Measurements from ENCODE around the gene GRIFIN. TPM values are rescaled to one million over a fixed set of nuclear protein-coding genes. Genes with fewer than 3 reads are reported as not detected.

GRIFIN gene
- total and polyA plus RNA-seq, 9 of the 15 experiments (the other 6 are each of a cell fraction or from before 2014, with no cell fraction given): not detected

GRCh38 chr7:2446676-2447075 is 29.5 kb downstream of the GRIFIN start:
- DNase-seq (ENCODE audit: extremely low read depth in 1 of 4, low spot score in 3 of 4): no peak
- ChIA-PET POLR2A (interaction anchor here (0.6 kb wide), 1 partner anchor 636 kb away, joined by 3 read pairs; no protein-coding TSS in a partner anchor), CTCF (ENCODE audit: low intra/inter-chr PET ratio) (no interaction called here)
- Histone ChIP-seq H3K9ac (ENCODE audit: insufficient read depth in 1 of 2, low read depth in 2 of 2, low read length in 2 of 2) (peak overlapping the region in 1 of 2 experiments; percentile 35; a peak in 1 of 4 replicates), H3K27me3 (ENCODE audit: control insufficient read depth in 2 of 2, insufficient read depth in 2 of 2, low read length in 2 of 2) (peaks cover 0 to 10% of the 10 kb centered on the region in 2 experiments; a peak in 2 of 5 replicates), H3K4me3 (no peak overlapping the region), H4K20me1 (replicated peaks; ENCODE audit: control insufficient read depth, insufficient read depth, low read length) (no peaks in the 10 kb centered on the region), H3K36me3 (ENCODE audit: control insufficient read depth, insufficient read depth, low read length) (no peaks in the 10 kb centered on the region), H3K79me2 (ENCODE audit: control insufficient read depth, insufficient read depth, low read length) (no peaks in the 10 kb centered on the region), H3K9me1 (ENCODE audit: control insufficient read depth, insufficient read depth, low read length) (no peaks in the 10 kb centered on the region), H3K9me3 (replicated peaks; ENCODE audit: control insufficient read depth, insufficient read depth, low read depth, low read length) (no peaks in the 10 kb centered on the region), H3K27ac (ENCODE audit: extremely low read depth, low read depth, low read length) (no peak overlapping the region), H3K4me2 (ENCODE audit: insufficient read depth, low read length) (no peak overlapping the region), H3K4me1 (replicated peaks in 1 of 2; ENCODE audit: control insufficient read depth in 2 of 2, insufficient read depth in 2 of 2, low read length in 2 of 2) (peaks cover 2 to 25% of the 10 kb centered on the region in 2 experiments), H2AFZ (ENCODE audit: low read depth, low read length) (no peak overlapping the region)
- no peak for FAIRE-seq
- intact Hi-C loops (cut with micrococcal nuclease): no loop called here
- no TSS peak for BruUV-seq (replicated peaks)
- WGBS (ENCODE audit: insufficient coverage, low coverage, missing lambda C conversion rate): 57% methylated on average over 10 of the region's 10 CpGs
- in situ Hi-C loops (cut with MboI): no loop called here
- ATAC-seq: no peak
- no peak for TF ChIP-seq RFX5 (IDR thresholded peaks at IDR 0.05; ENCODE audit: low read depth, low read length)
- no peak for TF ChIP-seq FIP1L1 (IDR thresholded peaks at IDR 0.05; ENCODE audit: low read depth, low read length, poor library complexity, severe bottlenecking)
- no peak for TF ChIP-seq FOXP1 (CRISPR knock-in tag; IDR thresholded peaks at IDR 0.05)
- no peak for TF ChIP-seq DLX4 (CRISPR knock-in tag; IDR thresholded peaks at IDR 0.05)
- TF ChIP-seq HNRNPLL (IDR thresholded peaks at IDR 0.05; ENCODE audit: low read depth, low read length, poor library complexity, severe bottlenecking): no peak
- no peak for TF ChIP-seq NFIC (IDR thresholded peaks at IDR 0.05)
- TF ChIP-seq RBM17 (IDR thresholded peaks at IDR 0.05; ENCODE audit: borderline replicate concordance, low read depth, low read length): no peak
- TF ChIP-seq ZBTB26 (CRISPR knock-in tag; IDR thresholded peaks at IDR 0.05): no peak
- TF ChIP-seq THAP7 (CRISPR knock-in tag; IDR thresholded peaks at IDR 0.05): no peak
- TF ChIP-seq SAFB2 (IDR thresholded peaks at IDR 0.05; ENCODE audit: borderline replicate concordance, low read depth, low read length, severe bottlenecking): no peak
- no peak for TF ChIP-seq MYBL2 (IDR thresholded peaks at IDR 0.05; ENCODE audit: low read depth)
- TF ChIP-seq MYBL2 (CRISPR knock-in tag; IDR thresholded peaks at IDR 0.05; ENCODE audit: borderline replicate concordance): no peak
- no peak for TF ChIP-seq SMAD3 (CRISPR knock-in tag; conservative IDR thresholded peaks at IDR 0.05)
- no peak for TF ChIP-seq PHB2 (IDR thresholded peaks at IDR 0.05; ENCODE audit: low read depth)
- TF ChIP-seq SIN3A (IDR thresholded peaks at IDR 0.05; ENCODE audit: borderline replicate concordance in 2 of 2, control insufficient read depth in 1 of 2, low read depth in 2 of 2, low read length in 2 of 2): no peak
- no peak for TF ChIP-seq ZNF589 (CRISPR knock-in tag; IDR thresholded peaks at IDR 0.05; ENCODE audit: low read depth)
- TF ChIP-seq IFI16 (CRISPR knock-in tag; IDR thresholded peaks at IDR 0.05): no peak
- TF ChIP-seq RBM14 (IDR thresholded peaks at IDR 0.05; ENCODE audit: borderline replicate concordance, insufficient read depth, low read depth, low read length): no peak
- TF ChIP-seq ETV6 (IDR thresholded peaks at IDR 0.05; ENCODE audit: borderline replicate concordance in 1 of 2, low read depth in 2 of 2, low read length in 1 of 2): no peak
- TF ChIP-seq ETV6 (CRISPR knock-in tag; IDR thresholded peaks at IDR 0.05; ENCODE audit: borderline replicate concordance): no peak
- TF ChIP-seq ZNF140 (CRISPR knock-in tag; IDR thresholded peaks at IDR 0.05): no peak
- TF ChIP-seq ZKSCAN1 (IDR thresholded peaks at IDR 0.05; ENCODE audit: low read depth, low read length): no peak
